Hematopoietic multipotent progenitor cell treated with erythropoietin and hydrocortisone succinate and interleukin-3 and kit ligand, for 17 days (in vitro differentiated cells): ENCODE measurements around the gene FBXO40.

Experiments
- DNase-seq: peaks from one replicate; pipeline ENCODE4 v3.0.0-alpha.2; 2015; ENCODE audit warnings: low spot score

The FBXO40 gene

GRCh38 chr3:121619691-121620090 lies 26.5 kb downstream of the FBXO40 start:
- DNase-seq = no peak

- DNase-seq = no peak
Observed at GRCh38 chr3:121621491-121621890, 28.3 kb downstream of the FBXO40 start.

GRCh38 chr3:121624147-121624899 lies 31.1 kb downstream of the FBXO40 start:
- DNase-seq = no peak

- no peak for DNase-seq
Observed at GRCh38 chr3:121626495-121626894, 33.3 kb downstream of the FBXO40 start.

GRCh38 chr3:121627211-121627610 lies 34.0 kb downstream of the FBXO40 start:
- no peak for DNase-seq

GRCh38 chr3:121627622-121628021 lies 34.4 kb downstream of the FBXO40 start:
- no peak for DNase-seq

GRCh38 chr3:121629601-121630000 lies 36.4 kb downstream of the FBXO40 start:
- DNase-seq = no peak

- no peak for DNase-seq
Observed at GRCh38 chr3:121630355-121630754, 37.2 kb downstream of the FBXO40 start.

GRCh38 chr3:121637922-121638321 lies 44.7 kb downstream of the FBXO40 start:
- no peak for DNase-seq

- DNase-seq = no peak
Observed at GRCh38 chr3:121641127-121641526, 47.9 kb downstream of the FBXO40 start.

GRCh38 chr3:121642601-121643314 lies 49.6 kb downstream of the FBXO40 start:
- no peak for DNase-seq

GRCh38 chr3:121645054-121645453 lies 51.9 kb downstream of the FBXO40 start:
- no peak for DNase-seq

GRCh38 chr3:121648219-121648958 lies 55.2 kb downstream of the FBXO40 start:
- DNase-seq = no peak

- DNase-seq = no peak
Observed at GRCh38 chr3:121649645-121650044, 56.5 kb downstream of the FBXO40 start.

GRCh38 chr3:121651684-121652083 lies 58.5 kb downstream of the FBXO40 start:
- peak; percentile 78 for DNase-seq

- DNase-seq = no peak
Observed at GRCh38 chr3:121654493-121655385, 61.6 kb downstream of the FBXO40 start.

- no peak for DNase-seq
Observed at GRCh38 chr3:121658716-121659435, 65.7 kb downstream of the FBXO40 start.

GRCh38 chr3:121659586-121659985 lies 66.4 kb downstream of the FBXO40 start:
- no peak for DNase-seq

- DNase-seq = no peak
Observed at GRCh38 chr3:121660356-121661171, 67.4 kb downstream of the FBXO40 start, which contains the start of gene HCLS1. Gene HCLS1 (minus strand): TSS chr3:121660903. CDS start chr3:121658347, 2,556 bp downstream.

- no peak for DNase-seq
Observed at GRCh38 chr3:121661376-121661775, 68.2 kb downstream of the FBXO40 start.
